GM18951 (cell line): Measurements from ENCODE around the gene CCT7.

Experiments
- POLR2A ChIP-seq: IDR thresholded peaks from 4 replicates; pipeline ENCODE4 v1.6.1; 2011; ENCODE audit warnings: mild to moderate bottlenecking; ENCODE audit not compliant: insufficient read length, insufficient read depth; ENCODE audit errors: extremely low read depth
- in situ Hi-C: fragments of 300-500 bp; cut with MboI; formaldehyde crosslinking; loops from one replicate; pipeline ENCODE4 v1.12.0; 2022; ENCODE audit warnings: low sequenced_read_pairs, mixed read lengths, inconsistent platforms; ENCODE audit not compliant: unreplicated experiment

CCT7 gene

DNA sequence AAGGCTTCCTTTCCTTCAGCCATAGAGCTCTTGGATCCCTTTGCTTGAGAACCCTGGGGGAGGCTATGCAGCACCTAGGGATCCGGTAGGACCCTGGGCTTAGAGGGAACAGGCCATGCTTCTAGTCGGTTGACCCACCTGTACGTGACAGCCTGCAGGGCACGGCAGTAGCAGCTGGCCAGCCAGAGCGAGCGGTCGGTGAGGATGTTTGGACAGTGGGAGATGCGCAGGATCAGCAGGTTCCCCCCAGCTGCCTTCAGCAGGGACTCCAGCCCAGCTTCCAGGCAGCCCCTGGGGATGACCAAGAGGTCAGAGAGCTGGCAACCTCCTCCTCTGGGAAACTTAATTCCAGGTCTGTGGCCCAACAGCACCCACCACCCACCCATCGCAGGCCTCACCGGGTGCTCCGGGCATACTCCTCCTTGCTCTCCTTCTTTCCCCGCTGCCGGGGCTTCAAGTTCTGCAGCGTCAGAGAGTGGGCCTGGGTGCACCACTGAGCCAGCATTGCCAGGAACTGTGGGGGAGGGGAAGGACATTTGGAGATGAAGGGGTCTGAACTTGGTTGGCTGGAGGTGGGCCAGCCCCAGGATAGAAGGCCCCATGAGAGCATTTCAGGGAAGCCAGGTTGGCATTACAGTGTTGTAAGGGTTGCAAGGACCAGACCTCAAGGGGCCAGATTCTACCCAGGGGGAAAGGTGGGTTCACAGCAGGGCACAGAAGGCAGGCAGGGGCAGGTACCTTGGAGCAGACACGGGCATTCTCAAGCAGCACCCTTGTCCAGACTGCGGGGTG lies 29.6 kb downstream of the CCT7 start:
- in situ Hi-C loops, result no loop called here

GRCh38 chr2:73264332-73264606 lies 30.2 kb downstream of the CCT7 start:
- in situ Hi-C loops, result no loop called here

More for the DNA sequence above, 29.6 kb downstream of the CCT7 start:
- no peak for TF ChIP-seq POLR2A

DNA sequence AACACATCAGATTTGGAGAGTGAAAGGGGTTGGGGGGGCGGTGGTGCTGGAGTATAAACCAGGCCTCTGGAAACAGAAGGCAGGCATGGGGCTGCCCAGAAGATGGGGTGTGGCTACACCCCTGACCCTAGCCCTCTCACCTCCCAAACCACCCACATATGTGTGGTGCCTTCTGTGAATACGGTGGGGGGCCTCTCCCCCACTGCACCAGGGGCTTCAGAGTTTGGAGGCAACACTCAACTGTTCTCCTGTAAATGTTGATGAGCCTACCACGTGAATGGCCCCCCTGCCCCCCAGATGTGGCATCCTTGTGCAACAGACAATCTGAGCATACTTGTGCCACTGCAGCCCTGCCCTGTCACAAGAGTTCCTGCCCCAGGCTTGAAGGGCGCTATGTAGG lies 30.7 kb downstream of the CCT7 start:
- in situ Hi-C loops, result no loop called here
- no peak for TF ChIP-seq POLR2A

More at GRCh38 chr2:73264332-73264606, 30.2 kb downstream of the CCT7 start:
- TF ChIP-seq POLR2A, result no peak

DNA sequence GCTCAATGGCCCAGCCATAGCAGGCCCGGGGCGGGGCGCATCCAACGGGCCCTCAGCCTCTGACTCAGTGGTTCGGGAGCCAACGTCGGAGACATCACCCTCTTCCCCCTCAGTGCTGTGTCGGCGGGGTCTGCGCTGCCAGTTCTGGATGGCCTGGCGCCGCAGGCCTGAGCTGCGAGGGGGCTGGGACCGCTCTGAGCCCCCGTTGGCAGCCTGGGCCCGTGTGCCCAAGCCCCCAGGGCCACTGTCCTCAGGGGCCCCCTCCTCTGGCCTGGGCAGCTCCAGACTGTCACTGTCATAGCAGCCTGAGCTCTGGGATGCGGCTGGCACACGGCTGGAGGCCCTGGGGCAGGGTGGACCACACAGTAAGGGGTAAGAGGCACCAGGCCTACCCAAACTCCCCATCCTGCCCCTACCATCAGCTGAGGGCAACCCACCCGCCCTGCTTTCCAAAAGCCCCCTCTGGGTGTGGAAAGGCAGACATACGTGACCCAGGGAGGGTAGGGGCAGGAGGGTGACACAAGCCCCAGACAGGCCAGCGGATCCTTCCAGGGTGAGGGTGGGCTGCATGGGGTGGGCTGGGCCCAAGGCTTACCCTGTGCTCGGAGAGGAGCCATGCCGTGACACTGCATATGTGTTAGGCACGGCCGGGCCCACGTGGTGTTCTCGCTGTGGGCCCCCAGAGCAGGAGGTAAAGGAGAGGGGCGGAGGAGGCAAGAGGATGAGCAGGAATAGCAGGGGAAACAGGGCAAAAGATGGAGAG lies 31.4 kb downstream of the CCT7 start:
- no peak for TF ChIP-seq POLR2A
- in situ Hi-C loops, result no loop called here

DNA sequence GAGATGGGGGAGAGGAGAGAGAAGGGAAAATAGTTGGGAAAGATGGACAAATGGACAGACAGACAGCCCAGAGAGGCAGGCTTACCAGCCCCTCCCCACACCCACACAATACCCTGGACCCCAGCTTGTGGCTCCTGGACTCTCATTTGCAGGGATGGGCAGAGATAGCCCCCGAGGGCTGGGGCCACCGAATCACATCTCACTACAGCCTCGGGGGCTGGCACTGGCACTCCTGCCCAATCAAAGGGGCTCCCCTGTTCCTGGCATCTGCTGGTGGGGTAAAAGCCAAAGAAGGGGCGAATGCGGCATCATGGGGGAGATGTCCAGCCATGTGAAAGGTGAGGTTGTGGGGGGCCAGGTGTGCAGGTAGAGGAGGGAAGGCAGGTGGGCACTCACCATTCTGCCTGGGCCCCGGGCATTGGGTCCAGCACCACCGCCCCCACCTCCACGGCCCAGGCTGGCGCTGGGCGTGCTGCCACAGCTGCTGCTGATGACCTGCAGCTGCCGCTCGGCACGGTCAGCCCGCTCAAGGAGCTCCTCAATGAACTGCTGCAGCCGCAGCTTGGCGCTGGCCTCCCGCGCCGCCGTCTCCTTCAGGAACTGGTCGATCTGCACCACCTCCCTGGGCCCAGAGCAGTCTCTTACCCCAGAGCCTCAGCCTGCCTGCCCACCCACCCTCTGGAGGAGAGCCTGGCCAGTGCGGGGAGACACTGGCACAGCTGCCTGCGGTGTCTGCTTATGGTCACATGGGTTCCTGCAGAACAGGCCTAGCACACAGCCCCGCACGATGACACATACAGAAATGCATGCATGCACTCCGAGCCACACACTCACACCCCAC lies 32.2 kb downstream of the CCT7 start:
- TF ChIP-seq POLR2A, result no peak
- in situ Hi-C loops, result no loop called here

- TF ChIP-seq POLR2A, result no peak
- in situ Hi-C loops, result no loop called here
These were observed 32.9 kb downstream of the CCT7 start for GRCh38 chr2:73267008-73267407.

- in situ Hi-C loops, result no loop called here
- no peak for TF ChIP-seq POLR2A
These were observed 34.3 kb downstream of the CCT7 start for GRCh38 chr2:73268366-73268829.

DNA sequence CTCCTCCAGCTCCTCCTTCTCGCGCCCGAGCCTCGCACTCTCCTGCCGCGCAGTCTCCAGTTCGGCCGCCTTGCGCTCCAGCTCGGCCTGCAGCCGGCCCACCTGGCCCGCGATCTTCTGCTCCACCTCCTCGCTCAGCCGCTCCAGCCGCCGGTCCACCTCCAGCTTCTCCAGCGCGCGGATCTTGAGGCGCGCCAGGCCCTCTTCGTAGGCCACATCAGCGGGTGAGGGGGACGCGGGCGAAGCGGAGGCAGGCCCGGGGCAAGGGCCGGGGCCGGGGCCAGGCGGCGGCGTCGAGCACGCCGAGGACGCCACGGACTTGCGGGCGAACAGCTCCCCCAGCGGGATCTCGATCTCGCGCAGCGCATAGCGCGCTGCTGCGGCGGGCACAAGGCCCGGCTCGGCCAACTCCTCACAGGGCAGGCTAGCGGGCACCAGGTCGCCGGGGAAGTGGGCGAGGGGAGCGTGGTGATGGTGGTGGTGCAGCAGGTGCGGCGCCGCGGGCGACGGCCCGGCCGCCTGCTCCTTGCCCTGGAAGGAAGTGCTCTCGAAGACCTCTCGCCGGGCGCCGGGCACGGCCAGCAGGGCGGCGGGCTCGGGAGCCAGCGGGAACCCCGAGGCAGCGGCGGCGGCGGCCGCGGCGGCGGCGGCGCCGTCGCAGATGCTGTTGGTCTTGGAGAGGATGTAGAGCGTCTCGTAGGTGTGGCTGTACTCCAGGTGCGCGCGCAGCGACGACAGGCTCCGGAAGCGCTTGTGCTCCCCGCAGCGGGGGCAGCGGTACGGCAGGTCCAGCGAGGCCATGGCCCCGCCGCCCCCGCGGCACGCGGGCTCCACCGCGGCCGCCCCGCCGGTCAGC lies 35.0 kb downstream of the CCT7 start:
- in situ Hi-C loops, result no loop called here
- peak; percentile 33 for TF ChIP-seq POLR2A

- no peak for TF ChIP-seq POLR2A
- in situ Hi-C loops, result no loop called here
These were observed 35.8 kb downstream of the CCT7 start for GRCh38 chr2:73269686-73270465.

DNA sequence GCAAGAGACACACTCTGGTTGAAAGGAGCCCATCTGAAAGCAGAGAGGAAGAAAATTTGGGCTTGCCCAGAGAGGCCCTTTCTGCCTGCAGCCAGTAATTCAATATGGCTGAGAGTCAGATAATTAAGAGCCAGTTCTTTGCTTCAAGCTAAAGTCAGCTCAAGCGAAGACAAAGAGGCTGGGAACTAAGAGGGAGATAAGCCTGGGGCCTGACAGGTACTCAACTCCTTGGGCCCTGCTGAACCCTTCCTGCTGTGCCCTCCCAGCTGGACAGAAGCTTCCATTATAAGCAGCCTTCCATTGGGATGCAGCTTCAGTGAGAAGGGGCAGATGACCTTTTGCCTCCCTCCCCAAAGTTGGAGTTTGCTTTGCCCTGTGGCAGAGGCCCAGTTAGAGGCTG lies 38.2 kb downstream of the CCT7 start:
- TF ChIP-seq POLR2A, result no peak
- in situ Hi-C loops, result no loop called here

GRCh38 chr2:73279852-73280251 lies 45.7 kb downstream of the CCT7 start:
- in situ Hi-C loops, result no loop called here
- no peak for TF ChIP-seq POLR2A

- in situ Hi-C loops, result no loop called here
- TF ChIP-seq POLR2A, result no peak
These were observed 47.1 kb downstream of the CCT7 start for GRCh38 chr2:73281244-73281643.
